ENCODE measurements around the gene LRIT1. TPM values are rescaled to one million over a fixed set of nuclear protein-coding genes. Genes with fewer than 3 reads are reported as not detected.

The LRIT1 gene
- total RNA-seq, 1 experiment from 2014 or later = not detected

- TF ChIP-seq, protein P1, sequence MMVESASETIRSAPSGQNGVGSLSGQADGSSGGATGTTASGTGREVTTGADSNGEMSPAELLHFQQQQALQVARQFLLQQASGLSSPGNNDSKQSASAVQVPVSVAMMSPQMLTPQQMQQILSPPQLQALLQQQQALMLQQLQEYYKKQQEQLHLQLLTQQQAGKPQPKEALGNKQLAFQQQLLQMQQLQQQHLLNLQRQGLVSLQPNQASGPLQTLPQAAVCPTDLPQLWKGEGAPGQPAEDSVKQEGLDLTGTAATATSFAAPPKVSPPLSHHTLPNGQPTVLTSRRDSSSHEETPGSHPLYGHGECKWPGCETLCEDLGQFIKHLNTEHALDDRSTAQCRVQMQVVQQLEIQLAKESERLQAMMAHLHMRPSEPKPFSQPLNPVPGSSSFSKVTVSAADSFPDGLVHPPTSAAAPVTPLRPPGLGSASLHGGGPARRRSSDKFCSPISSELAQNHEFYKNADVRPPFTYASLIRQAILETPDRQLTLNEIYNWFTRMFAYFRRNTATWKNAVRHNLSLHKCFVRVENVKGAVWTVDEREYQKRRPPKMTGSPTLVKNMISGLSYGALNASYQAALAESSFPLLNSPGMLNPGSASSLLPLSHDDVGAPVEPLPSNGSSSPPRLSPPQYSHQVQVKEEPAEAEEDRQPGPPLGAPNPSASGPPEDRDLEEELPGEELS (CRISPR knock-in tag; IDR thresholded peaks at IDR 0.05) = no peak
- TF ChIP-seq PRDM15 (CRISPR knock-in tag; IDR thresholded peaks at IDR 0.05) (no peak), HMGA2 (CRISPR knock-in tag; IDR thresholded peaks at IDR 0.05) (no peak)
- TF ChIP-seq, protein P2, sequence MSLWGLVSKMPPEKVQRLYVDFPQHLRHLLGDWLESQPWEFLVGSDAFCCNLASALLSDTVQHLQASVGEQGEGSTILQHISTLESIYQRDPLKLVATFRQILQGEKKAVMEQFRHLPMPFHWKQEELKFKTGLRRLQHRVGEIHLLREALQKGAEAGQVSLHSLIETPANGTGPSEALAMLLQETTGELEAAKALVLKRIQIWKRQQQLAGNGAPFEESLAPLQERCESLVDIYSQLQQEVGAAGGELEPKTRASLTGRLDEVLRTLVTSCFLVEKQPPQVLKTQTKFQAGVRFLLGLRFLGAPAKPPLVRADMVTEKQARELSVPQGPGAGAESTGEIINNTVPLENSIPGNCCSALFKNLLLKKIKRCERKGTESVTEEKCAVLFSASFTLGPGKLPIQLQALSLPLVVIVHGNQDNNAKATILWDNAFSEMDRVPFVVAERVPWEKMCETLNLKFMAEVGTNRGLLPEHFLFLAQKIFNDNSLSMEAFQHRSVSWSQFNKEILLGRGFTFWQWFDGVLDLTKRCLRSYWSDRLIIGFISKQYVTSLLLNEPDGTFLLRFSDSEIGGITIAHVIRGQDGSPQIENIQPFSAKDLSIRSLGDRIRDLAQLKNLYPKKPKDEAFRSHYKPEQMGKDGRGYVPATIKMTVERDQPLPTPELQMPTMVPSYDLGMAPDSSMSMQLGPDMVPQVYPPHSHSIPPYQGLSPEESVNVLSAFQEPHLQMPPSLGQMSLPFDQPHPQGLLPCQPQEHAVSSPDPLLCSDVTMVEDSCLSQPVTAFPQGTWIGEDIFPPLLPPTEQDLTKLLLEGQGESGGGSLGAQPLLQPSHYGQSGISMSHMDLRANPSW (CRISPR knock-in tag; conservative IDR thresholded peaks at IDR 0.05; ENCODE audit: low read depth) = no peak
Measured at GRCh38 chr10:84235096-84235495, 6.2 kb downstream of the LRIT1 start (continued).

DNA sequence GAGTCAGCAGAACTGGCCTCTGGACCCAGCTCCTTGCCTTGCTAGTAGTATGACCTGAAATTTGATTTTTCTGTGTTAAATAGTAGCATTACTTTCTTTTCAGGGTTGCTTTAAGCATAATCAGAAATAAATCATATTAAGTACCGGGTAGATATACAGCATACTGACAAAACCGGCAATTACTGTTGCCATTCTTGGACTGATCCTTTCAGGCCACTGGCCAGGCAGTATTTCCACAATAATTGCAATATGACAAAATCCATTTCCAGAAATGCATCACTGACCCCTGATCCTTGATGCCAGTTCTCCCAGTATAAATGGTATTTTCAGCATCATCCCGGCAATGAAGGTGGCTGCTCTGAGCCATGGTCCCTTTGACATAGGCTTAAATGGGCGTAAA, 6.9 kb downstream of the LRIT1 start:
- no peaks in the 10 kb centered on the region for H3K36me3 Mint-ChIP-seq
- H3K4me1 Mint-ChIP-seq = 0 out of 2 replicates have a peak, but pooled peaks cover 4% of the 10 kb centered on the region
- H3K27me3 Mint-ChIP-seq (ENCODE audit: low read depth) = peaks cover 21% of the 10 kb centered on the region
- TF ChIP-seq, protein P3, sequence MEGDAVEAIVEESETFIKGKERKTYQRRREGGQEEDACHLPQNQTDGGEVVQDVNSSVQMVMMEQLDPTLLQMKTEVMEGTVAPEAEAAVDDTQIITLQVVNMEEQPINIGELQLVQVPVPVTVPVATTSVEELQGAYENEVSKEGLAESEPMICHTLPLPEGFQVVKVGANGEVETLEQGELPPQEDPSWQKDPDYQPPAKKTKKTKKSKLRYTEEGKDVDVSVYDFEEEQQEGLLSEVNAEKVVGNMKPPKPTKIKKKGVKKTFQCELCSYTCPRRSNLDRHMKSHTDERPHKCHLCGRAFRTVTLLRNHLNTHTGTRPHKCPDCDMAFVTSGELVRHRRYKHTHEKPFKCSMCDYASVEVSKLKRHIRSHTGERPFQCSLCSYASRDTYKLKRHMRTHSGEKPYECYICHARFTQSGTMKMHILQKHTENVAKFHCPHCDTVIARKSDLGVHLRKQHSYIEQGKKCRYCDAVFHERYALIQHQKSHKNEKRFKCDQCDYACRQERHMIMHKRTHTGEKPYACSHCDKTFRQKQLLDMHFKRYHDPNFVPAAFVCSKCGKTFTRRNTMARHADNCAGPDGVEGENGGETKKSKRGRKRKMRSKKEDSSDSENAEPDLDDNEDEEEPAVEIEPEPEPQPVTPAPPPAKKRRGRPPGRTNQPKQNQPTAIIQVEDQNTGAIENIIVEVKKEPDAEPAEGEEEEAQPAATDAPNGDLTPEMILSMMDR (IDR thresholded peaks at IDR 0.05) = no peak
- TF ChIP-seq E2F4 (CRISPR knock-in tag; IDR thresholded peaks at IDR 0.05; ENCODE audit: borderline replicate concordance, low read depth) (no peak), IRF2 (CRISPR knock-in tag; IDR thresholded peaks at IDR 0.05; ENCODE audit: borderline replicate concordance, low read depth) (no peak), CREB1 (CRISPR knock-in tag; IDR thresholded peaks at IDR 0.05) (no peak), GRHL2 (CRISPR knock-in tag; IDR thresholded peaks at IDR 0.05; ENCODE audit: insufficient replicate concordance, severe bottlenecking) (no peak), NFE2L1 (CRISPR knock-in tag; IDR thresholded peaks at IDR 0.05) (no peak), TEAD1 (CRISPR knock-in tag; IDR thresholded peaks at IDR 0.05) (no peak), ZNF512 (CRISPR knock-in tag; IDR thresholded peaks at IDR 0.05; ENCODE audit: borderline replicate concordance) (no peak), USF2 (CRISPR knock-in tag; IDR thresholded peaks at IDR 0.05) (no peak), EMX1 (CRISPR knock-in tag; IDR thresholded peaks at IDR 0.05) (no peak)
- TF ChIP-seq, protein P1 (CRISPR knock-in tag; IDR thresholded peaks at IDR 0.05) = no peak
- TF ChIP-seq, protein P4, sequence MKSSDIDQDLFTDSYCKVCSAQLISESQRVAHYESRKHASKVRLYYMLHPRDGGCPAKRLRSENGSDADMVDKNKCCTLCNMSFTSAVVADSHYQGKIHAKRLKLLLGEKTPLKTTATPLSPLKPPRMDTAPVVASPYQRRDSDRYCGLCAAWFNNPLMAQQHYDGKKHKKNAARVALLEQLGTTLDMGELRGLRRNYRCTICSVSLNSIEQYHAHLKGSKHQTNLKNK (CRISPR knock-in tag; IDR thresholded peaks at IDR 0.05) = no peak
- POLR2A ChIA-PET = no interaction called here
- CTCF ChIA-PET = interaction anchor here (1.2 to 1.4 kb wide), 2 partner anchors 29 to 86 kb away, joined by 3 read pairs; no protein-coding TSS in a partner anchor
- H3K4me3 Mint-ChIP-seq = no peak overlapping the region
- DNase-seq (ENCODE audit: low spot score) (no peak), ATAC-seq (no peak)
- no peak overlapping the region for H3K27ac Mint-ChIP-seq
- H3K9me3 Mint-ChIP-seq = no peaks in the 10 kb centered on the region
